ENCODE results near the gene AAMDC.
"Not testable (repeated sequence)": the region's sequence is repeated elsewhere in the genome, so short reads cannot be mapped to it uniquely, and the experiment has no call there.

Gene AAMDC

DNA sequence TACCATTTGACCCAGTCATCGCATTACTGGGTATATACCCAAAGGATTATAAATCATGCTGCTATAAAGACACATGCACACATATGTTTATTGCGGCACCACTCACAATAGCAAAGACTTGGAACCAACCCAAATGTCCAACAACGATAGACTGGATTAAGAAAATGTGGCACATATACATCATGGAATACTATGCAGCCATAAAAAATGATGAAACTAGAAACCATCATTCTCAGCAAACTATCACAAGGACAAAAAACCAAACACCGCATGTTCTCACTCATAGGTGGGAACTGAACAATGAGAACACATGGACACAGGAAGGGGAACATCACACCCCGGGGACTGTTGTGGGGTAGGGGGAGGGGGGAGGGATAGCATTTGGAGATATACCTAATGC is 68.1 kb downstream of the AAMDC start:
- DNase-seq, result not testable (repeated sequence)

- not testable (repeated sequence) for DNase-seq
These were observed 69.2 kb downstream of the AAMDC start for GRCh38 chr11:77890100-77890614.

DNA sequence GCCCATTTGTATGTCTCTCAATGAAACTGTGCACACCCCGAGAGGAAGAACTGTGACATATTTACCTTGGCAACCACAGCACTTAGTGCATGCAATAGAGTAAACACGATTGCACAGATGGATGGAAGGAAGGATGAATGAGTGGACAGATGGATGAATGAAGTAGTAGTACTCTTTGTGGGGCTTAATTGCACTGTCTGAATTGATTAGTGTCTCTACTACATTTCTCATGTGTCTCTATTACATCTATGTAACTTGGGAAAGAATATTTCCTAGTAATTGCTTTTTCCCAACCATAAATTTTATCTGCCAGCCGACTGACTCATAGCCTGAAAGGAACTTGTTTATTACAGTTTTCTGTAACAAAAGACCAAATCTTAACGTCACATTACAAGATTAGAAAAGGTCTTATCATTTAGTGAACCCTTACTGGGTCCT is 69.7 kb downstream of the AAMDC start:
- not testable (repeated sequence) for DNase-seq

GRCh38 chr11:77891256-77891655 is 70.3 kb downstream of the AAMDC start:
- DNase-seq, result not testable (repeated sequence)

GRCh38 chr11:77891703-77892102 is 70.8 kb downstream of the AAMDC start:
- not testable (repeated sequence) for DNase-seq

- not testable (repeated sequence) for DNase-seq
These were observed 74.0 kb downstream of the AAMDC start for GRCh38 chr11:77894949-77895348.

- DNase-seq, result no peak
These were observed 87.9 kb downstream of the AAMDC start for GRCh38 chr11:77908835-77909234.

DNA sequence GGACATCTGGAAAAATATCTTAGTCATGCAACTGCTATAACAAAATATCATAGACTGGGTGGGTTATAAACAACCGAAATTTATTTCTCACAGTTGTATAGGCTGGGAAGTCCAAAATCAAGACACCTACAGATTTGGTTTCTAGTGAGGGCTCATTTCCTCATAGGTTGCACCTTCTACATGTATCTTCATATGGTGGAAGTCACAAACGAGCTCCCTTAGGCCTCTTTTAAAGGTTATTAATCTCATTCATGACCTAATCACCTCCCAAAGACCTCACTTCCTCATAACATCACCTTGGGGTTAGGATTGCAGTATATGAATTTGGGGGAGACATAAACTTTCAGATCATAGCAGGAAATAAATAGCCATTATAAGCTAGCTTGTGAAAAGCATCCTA is 88.3 kb downstream of the AAMDC start:
- DNase-seq, result no peak

DNA sequence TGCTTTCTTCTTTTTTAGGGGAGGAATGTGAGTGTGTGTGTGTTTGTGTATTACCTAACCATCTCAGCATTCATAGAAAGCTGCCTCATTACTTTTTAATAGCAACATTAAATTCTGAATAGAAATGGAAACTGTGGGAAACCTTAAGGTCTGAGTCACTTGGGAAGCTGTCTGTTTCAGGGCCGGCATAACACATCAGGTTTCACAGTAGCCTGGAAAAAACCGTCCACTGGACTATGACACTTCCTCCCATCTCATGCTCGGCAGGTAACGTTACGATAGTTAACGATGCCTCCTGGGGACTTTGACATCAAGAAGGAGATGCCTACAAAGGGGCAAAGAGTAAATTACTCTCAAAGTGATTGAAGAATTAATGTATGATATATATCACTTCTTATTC is 89.9 kb downstream of the AAMDC start:
- not testable (repeated sequence) for DNase-seq

DNA sequence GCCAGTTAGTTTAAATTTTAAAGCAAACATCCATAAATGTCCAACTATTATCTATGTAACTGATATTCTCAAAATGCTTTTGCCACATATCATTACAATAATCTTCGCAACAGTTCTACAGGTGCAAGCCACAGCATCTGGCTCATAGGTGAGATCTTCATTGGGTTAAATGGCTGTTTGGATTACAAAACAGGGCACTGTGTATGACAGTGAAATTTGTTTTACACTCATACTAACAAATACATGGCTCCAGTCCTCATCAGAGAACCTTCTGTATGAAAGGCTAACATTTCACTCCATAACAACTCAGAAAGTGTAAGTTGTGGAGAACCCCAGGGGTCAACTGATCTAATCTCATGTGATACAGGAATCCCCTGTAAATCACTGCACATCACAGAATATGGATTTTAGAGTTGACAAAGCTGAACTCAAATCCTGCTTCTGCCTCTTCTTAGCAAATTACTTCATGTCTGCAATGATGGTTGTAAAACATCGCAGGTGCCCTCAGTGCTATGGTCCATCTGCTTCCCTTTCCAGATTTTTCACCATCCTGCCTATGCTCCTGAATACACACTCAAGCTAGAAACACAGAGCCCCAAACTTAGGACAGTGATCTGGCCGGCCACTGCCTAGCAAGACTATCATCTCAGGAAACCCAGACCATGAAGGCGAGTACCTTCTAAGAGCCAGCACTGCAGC is 92.8 kb downstream of the AAMDC start:
- not testable (repeated sequence) for DNase-seq

- not testable (repeated sequence) for DNase-seq
These were observed 93.4 kb downstream of the AAMDC start for GRCh38 chr11:77914307-77914791.

- not testable (repeated sequence) for DNase-seq
These were observed 96.8 kb downstream of the AAMDC start for GRCh38 chr11:77917713-77918112.

Measured in OCI-M1 (cell line).